ENCODE results near the gene SLC27A1. TPM values are rescaled to one million over a fixed set of nuclear protein-coding genes. Genes with fewer than 3 reads are reported as not detected.
A peak's percentile ranks its signal among the peaks of the same experiment; 100 is the strongest.

SLC27A1 gene
- total and polyA plus RNA-seq, 2 experiments from 2014 or later = 3.5 to 11.6 TPM

DNA sequence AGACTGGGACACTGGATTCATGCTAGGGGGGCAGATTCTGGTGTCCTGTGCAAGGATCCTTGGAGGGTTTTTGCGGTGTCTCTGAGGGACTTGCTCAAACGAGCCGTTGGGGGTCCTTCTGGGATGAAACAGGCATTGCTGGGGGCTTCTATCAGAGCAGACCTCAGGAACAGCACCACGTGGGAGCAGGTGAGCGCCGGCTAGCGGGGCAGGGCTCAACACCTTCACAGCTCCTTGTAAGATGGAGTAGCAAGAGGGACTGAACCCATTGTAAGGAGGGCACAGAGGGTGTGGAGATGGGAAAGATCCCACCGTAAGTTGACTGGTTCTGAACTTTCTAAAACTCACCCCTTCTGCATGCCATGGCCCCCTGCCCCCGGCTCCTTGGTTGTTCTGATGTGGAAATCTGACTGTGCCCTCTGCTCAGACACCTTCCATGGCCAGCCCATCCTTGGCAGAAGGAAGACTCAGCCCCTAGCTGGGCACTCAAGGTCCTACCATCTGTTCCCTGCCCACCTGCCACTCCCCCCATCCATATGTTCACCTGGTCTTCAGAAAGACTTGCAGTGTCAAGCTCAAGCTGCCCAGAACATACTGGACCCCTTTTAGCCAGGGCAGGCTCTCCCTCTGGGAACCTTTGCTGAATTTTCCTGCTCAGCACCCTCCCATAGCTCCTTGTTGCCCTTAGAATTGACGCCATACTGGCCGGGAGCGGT lies 1.2 kb downstream of the SLC27A1 start:
- Mint-ChIP-seq H3K9me3 (no peaks in the 10 kb centered on the region), H3K36me3 (ENCODE audit: low read depth) (no peaks in the 10 kb centered on the region; the same call in 2 of the 3 replicates), H3K27ac (no peak overlapping the region), H3K4me3 (peak overlapping the region; percentile 94), H3K27me3 (ENCODE audit: insufficient read depth, low read depth, poor library complexity) (peaks cover 30% of the 10 kb centered on the region), H3K4me1 (peaks cover 21% of the 10 kb centered on the region)
- Histone ChIP-seq H4K20me1 (replicated peaks; ENCODE audit: insufficient read depth) (no peaks in the 10 kb centered on the region), H3K9me2 (ENCODE audit: insufficient read depth) (no peaks in the 10 kb centered on the region), H3K4me1 (ENCODE audit: insufficient read depth) (peaks cover 12% of the 10 kb centered on the region), H3K27me3 (ENCODE audit: insufficient read depth) (peaks cover 24% of the 10 kb centered on the region), H3K4me2 (peak overlapping the region; percentile 98), H3F3A (replicated peaks; ENCODE audit: low read depth) (0 out of 2 replicates have a peak, but pooled peaks cover 3% of the 10 kb centered on the region), H3K4me3 (peak overlapping the region; percentile 92), H3K36me3 (ENCODE audit: insufficient read depth) (no peaks in the 10 kb centered on the region), H3K27ac (ENCODE audit: low read depth) (no peak overlapping the region), H3K79me2 (replicated peaks; ENCODE audit: insufficient read depth) (no peaks in the 10 kb centered on the region), H2AFZ (peak overlapping the region; percentile 38; the same call in 1 of the 2 replicates)
- TF ChIP-seq EZH2 (IDR thresholded peaks at IDR 0.05; ENCODE audit: low read depth, unreplicated experiment) (no peak), POLR2AphosphoS5 (IDR thresholded peaks at IDR 0.05; ENCODE audit: low read depth) (no peak), ZNF462 (CRISPR knock-in tag; IDR thresholded peaks at IDR 0.05) (no peak), JUNB (IDR thresholded peaks at IDR 0.05; ENCODE audit: unreplicated experiment) (no peak), EZH2phosphoT487 (IDR thresholded peaks at IDR 0.05; ENCODE audit: unreplicated experiment) (no peak), ZNF114 (CRISPR knock-in tag; IDR thresholded peaks at IDR 0.05) (no peak), REST (IDR thresholded peaks at IDR 0.05; ENCODE audit: unreplicated experiment) (no peak), ETS1 (IDR thresholded peaks at IDR 0.05) (no peak), ZNF331 (CRISPR knock-in tag; IDR thresholded peaks at IDR 0.05; ENCODE audit: low read depth) (no peak), STAT1 (IDR thresholded peaks at IDR 0.05; ENCODE audit: unreplicated experiment) (no peak), CREB1 (CRISPR knock-in tag; IDR thresholded peaks at IDR 0.05; ENCODE audit: low read depth) (no peak), NANOG (IDR thresholded peaks at IDR 0.05; ENCODE audit: borderline replicate concordance) (no peak)
- TF ChIP-seq, protein P1, sequence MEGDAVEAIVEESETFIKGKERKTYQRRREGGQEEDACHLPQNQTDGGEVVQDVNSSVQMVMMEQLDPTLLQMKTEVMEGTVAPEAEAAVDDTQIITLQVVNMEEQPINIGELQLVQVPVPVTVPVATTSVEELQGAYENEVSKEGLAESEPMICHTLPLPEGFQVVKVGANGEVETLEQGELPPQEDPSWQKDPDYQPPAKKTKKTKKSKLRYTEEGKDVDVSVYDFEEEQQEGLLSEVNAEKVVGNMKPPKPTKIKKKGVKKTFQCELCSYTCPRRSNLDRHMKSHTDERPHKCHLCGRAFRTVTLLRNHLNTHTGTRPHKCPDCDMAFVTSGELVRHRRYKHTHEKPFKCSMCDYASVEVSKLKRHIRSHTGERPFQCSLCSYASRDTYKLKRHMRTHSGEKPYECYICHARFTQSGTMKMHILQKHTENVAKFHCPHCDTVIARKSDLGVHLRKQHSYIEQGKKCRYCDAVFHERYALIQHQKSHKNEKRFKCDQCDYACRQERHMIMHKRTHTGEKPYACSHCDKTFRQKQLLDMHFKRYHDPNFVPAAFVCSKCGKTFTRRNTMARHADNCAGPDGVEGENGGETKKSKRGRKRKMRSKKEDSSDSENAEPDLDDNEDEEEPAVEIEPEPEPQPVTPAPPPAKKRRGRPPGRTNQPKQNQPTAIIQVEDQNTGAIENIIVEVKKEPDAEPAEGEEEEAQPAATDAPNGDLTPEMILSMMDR (conservative IDR thresholded peaks at IDR 0.05; ENCODE audit: low read depth in 2 of 2) = no peak
- DNase-seq (ENCODE audit: low spot score) (peak; percentile 42), ATAC-seq (no peak)
